ENCODE results near the gene SLAIN2.
"Not testable (repeated sequence)": the region's sequence is repeated elsewhere in the genome, so short reads cannot be mapped to it uniquely, and the experiment has no call there.

Gene SLAIN2

DNA sequence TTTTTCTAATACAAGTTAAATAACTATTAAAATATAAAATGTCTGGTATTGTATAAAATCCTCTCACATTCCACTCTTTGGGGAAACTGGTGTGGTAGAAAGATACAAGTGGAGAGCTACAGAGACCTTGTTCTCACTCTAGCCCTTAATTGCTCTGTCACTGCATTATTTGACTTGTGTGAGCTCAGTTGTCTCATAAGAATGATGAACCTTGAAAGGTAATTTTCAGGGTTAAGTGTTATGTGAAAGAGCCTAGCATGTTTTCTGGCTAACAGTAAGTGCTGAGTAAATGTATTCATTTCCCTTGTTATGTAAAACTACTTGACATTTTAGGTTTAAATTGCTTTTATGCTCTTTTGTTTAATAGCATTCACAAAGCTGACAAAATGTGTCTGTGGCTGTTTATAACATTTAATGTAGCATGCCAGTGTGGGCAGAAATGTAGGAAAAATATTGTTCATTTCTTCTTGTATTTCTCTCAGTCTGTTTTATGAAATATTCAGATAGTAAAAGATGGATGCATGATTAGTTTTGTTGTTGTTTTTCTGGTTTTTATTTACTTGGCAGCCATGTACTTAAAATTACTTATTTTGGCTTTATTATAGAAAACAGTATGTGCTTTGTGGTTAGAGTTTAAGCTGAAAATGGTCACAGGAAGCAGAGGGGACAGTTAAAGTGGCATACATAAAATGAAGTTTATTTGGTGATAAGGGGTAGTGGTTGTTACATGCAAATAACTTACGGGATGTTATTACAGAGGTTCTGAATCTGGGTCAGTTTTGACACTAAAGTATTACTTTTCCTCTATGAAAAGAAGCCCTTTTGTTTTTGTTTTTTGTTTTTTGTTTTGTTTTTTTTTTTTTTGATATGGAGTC is 29.2 kb downstream of the SLAIN2 start:
- DNase-seq (ENCODE audit: low read depth) = no peak

DNA sequence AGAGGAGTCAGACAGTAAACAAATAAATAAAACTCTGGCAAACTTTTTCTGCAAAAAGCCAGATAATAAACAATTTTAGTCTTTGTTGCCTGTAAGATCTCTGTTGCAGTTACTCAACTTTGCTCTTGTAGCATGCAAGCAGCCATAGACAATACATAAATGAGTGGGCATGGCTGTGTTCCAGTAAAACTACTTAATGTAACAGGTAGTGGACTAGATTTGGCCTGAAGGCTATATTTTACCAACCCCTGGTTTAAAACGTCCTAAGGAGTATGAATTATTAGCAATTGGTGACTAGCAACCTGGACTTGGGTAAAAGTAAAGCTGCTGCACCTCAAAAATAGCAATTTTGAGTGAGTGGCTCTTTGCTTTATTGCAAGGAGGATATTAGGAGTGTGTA is 30.9 kb downstream of the SLAIN2 start:
- no peak for DNase-seq (ENCODE audit: low read depth)

DNA sequence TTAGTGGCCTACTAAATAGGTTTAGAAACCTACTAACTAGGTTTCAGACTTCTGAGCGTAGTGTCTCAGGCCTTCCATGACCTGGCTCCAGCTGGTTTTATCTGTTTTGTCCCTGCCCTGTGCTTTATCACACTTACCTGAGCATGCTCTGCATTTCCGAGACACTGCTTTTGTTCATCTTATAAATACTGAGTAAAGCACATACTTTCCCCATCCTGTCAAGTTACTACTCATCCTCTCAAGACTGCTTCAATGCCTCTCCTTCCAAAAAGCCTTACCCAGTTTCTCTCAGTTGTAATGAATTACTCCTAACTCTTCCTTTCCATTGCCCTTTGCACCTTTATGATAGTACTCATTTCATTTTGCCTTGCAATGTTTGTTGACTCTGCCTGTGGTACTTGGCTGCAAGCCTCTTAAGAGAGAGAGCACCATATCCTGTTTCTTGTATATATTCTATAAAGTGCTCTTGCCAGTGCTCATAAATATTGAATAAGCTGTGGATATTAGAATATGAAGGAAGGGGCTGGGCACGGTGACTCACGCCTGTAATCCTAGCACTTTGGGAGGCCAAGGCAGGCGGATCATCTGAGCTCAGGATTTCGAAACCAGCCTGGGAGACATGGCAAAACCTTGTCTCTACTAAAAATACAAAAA is 34.4 kb downstream of the SLAIN2 start:
- no peak for DNase-seq (ENCODE audit: low read depth)

DNA sequence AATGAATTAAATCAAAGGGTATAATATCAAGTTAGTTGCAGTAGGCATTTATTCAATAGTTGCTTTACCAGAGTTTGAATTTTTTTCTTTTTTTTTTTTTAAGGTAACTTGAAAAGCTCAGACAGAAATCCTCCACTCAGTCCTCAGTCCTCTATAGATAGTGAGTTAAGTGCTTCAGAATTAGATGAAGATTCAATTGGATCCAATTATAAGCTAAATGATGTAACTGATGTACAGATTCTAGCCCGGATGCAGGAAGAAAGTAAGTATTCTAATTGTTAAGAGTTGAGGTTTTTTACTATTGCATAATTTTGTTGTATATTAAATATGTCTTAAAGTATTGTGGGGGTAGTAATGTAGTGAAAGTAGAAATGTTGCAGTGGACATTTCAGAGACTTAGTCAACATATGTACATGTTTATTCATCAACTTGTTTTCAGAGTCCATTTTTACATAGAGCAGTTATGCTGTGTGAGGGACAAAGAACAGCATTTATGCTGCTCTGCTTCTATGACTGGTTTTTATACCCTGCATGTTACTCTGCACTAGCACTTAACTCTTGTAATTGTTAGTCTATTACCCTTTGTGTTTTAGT is 38.4 kb downstream of the SLAIN2 start:
- no peak for DNase-seq (ENCODE audit: low read depth)

DNA sequence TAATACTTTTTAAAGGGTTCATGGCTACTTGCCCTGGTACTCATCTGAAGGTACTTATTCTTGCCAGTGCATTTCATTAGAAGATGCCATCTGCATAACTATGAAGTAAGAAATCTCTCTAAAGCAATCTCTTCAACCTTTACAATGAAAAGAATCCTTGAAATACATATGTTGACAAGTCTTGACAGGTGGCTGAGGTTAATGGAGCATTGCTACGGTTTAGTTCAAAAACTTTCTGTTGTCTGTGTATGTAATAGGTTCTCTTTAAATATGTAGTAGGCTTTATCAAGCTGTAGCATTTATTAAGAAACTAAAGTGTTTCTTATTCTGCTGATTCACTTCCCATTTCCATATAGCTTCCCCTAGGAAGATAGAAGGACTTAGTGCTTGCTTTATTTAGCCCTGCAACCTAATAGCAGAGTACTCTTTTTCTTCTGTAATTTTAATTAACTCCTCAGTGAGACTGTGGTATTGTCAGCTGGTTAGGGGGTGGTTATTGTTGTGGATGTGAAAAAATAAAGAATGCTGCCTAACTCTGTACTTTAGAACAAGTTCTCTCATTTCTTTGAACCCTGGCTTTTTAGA is 39.3 kb downstream of the SLAIN2 start:
- no peak for DNase-seq (ENCODE audit: low read depth)

DNA sequence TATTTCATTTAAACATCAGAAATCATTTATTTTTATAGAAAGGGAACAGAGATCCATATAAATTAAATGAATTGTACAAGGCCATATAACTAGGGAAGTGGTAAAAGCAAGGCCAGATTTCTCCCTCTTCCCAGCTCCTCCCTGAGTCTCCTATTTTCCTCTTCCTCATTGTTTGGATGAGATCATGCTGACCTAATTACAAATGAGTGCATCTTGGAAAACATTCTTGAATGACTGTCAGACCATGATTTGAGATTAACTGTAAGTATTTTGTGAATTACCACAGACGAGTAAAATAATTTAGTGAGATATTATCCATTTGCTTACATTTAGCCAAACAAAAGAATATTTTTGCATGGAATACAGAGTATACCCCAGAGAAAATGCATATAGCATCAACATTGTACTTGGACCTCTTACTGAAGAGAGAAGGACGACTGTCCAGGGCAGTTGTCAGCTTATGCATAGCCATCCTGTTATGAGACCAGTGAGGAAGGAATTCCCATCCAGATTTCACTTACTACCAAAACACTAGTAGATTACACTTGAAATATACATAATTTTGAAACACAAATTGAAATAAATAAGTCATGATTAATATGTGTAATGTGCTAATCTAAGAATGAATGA is 47.3 kb downstream of the SLAIN2 start:
- no peak for DNase-seq (ENCODE audit: low read depth)

DNA sequence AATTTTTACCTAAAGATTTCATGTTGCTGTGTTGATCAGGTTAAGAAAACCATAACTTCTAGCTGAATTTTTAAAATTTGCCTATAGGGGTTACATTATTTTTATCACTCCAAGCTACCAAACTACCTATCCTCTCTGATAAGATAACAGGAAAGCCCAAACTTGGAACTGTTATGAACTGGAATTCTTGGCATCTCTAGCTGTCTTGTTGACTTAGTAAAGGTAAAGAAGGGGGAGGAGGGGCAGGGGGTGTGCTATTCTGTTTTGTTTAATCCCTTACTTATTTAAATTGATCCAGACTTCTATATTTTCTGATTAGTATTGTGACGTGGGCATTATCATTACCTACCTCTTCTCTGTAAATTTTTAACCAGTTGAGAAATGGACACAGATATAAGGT is 54.7 kb downstream of the SLAIN2 start:
- no peak for DNase-seq (ENCODE audit: low read depth)

DNA sequence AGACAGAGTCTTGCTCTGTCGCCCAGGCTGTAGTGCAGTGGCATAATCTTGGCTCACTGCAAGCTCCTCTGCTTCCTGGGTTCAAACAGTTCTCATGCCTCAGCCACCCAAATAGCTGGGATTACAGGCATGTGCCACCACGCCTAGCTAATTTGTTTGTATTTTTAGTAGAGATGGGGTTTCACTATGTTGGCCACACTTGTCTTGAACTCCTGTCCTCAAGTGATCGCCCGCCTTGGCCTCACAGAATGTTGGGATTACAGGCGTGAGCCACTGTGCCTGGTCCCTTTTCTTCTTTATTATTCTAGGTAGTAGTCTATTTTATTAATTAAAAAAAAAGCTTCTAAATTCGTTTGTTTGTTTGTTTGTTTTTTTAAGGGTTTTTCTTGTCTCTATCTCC is 59.1 kb downstream of the SLAIN2 start:
- DNase-seq (ENCODE audit: low read depth) = no peak

DNA sequence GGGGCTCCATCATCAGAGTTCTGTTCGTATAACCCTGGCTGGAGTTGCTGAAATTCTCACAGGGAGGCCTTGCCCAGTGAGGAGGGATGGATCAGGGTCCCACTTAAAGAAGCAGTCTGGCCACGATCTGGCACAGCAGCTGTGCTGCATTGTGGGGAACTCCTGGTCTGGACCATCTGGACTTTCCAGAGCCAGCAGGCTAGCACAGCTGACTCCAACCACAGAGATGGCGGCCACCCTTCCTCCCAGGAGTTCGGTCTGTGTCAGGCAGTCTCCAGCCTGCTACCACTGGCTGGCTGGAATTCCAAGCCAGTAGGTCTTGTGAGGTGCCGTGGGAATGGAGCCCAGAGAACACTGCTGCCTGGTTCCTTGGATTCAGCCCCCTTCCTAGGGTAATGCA is 62.0 kb downstream of the SLAIN2 start:
- no peak for DNase-seq (ENCODE audit: low read depth)

DNA sequence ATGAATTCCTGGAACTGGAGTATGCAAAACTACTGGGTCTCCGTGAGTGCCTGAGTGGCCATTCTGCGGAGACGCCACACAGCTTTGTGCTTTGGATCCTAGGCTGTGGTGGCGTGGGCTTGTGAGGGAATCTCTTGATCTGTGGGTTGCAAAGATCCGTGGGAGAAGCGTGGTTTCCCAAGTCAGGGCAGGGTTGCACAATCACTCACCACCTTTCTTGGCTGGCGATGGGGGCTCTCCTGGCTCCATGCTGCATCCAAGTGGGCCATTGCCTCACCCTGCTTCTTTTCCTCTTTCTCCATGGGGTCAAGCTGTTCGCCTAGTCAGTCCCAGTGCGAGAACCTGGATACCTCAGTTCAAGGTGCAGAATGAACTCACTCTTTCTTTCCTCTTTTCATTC is 62.5 kb downstream of the SLAIN2 start:
- DNase-seq (ENCODE audit: low read depth) = no peak

DNA sequence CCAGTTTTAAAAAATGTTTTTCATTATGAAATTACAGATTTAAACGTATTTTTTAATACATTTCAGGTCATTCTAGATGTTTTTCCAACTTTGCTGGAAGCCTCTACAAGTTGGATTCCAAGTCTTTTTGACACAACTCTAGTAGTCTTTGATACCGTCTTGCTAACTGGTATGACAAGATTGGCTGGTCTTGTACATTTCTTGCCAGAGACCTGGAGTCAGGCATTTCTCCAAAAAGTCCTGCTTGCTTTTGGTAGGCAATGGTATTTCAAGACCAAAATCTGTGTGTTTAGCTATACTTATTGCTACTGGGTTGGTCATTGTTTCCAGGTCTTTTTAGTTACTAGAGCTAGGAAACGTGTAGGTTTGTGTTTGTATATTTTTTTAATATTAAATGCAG is 64.6 kb downstream of the SLAIN2 start:
- DNase-seq (ENCODE audit: low read depth) = no peak

DNA sequence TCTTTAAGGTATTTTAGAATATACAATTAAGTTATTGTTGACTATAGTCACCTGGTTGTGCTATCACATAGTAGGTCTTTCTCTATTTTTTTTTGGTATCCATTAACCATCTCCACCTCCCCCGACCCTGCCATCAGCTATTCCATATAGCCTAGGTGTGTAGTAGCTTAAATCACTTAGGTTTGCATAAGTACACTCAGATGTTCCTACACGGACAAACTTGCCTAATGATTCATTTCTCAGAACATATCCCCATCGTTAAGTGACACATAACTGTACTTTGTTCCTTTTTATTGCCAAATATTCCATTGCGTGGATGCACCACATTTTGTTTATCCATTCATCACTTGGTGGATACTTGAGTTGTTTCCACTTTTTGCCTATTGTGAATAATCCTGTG is 67.9 kb downstream of the SLAIN2 start:
- DNase-seq (ENCODE audit: low read depth) = no peak

DNA sequence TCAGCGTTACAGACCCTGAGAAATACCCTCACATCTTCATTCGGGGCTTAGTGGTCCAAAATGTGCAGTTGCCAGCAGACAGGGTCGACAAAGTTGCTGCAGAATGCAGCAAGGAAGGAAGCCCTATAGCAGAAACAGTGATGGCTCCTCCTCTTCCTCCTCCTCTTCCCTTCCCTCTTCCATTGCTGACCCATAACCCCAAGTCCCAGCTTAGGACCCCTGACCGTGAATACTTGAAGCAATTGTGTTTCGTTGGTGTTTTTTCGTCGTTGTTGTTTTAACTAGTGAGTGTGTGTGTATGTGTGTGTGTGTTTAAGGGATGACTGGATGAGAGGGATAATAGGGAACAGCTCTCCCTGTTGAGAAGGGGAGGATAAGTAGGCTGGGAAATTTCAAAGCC is 69.5 kb downstream of the SLAIN2 start:
- DNase-seq (ENCODE audit: low read depth) = no peak

DNA sequence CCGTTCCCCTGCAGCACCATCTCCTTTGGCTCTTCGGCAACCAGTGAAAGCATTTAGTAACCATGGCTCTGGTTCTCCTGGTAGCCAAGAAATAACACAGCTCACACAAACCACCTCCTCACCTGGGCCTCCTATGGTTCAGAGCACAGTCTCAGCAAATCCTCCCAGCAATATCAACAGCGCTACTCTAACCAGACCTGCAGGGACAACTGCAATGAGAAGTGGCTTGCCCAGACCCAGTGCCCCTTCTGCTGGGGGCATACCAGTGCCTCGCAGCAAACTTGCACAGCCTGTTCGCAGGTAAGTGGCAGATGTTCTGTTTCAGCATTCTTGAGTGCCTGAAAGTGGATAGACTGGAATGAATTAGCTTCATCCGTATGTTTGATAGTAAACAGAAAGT is 78.8 kb downstream of the SLAIN2 start:
- DNase-seq (ENCODE audit: low read depth) = no peak

DNA sequence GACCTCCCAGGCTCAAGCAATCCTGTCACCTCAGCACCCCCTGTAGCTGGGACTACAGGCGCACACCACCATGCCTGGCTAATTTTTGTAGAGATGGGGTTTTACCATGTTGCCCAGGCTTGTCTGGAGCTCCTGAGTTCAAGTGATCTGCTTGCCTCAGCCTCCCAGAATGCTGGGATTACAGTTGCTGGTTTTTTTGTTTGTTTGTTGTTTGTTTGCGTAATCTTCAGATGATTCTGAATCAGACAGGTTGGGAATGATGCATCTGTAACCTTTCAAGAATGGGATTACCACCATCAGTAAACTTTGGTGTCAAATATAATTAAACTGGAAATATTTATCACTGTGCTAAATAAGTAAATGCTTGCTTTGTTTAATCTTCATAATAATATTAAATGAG is 79.8 kb downstream of the SLAIN2 start:
- DNase-seq (ENCODE audit: low read depth) = no peak

DNA sequence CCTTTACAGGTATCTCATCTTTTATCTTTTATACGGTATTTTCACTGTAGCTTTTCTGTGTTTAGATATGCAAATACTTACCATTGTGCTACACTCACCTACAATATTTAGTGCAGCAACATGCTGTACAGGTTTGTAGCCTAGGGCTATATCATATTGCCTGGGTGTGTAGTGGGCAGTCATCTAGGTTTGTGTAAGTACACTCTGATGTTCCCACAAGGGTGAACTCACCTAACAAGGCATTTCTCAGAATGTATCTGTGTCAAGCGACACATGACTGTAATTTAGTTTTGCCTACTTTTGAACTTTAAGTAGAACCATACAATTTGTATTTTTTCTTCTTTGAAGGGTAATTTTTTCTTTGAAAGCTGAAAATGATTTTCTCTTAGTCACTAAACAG is 87.6 kb downstream of the SLAIN2 start:
- no peak for DNase-seq (ENCODE audit: low read depth)

DNA sequence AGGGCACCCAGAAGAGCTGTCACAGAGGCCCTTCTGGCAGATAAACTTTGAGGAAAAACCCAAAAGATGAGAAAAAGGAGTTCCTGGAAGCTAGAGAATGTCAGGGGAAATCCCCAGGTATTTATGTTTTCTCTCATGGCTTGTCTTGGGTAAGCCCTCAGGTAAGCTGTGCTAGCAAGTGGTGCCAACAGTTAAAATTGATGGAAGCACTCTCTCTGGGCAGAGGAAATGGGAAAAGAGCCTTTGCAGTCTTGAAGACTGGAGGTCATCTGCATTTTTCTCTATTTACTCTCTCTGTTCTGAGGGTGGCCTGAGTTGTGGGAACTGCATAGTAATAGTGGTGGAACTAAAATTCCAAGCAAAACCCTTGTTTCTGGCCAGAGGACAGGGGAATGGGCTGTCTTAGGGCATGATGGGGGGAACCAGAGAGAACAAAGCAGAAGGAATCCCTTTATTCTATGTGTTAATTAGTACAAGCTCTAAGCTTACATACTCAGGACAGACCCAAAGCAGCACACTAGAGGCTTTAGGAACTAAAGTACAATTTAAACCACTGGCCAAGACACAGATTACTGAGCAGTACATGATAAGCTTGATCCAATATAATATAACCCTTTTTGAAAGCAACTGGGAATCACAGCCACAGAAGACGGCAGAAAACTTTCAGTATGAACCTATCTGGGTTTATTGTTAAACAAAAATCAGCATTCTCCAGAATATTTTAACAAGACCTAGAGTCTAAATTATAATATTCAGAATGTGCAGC is 88.6 kb downstream of the SLAIN2 start:
- DNase-seq (ENCODE audit: low read depth) = no peak

DNA sequence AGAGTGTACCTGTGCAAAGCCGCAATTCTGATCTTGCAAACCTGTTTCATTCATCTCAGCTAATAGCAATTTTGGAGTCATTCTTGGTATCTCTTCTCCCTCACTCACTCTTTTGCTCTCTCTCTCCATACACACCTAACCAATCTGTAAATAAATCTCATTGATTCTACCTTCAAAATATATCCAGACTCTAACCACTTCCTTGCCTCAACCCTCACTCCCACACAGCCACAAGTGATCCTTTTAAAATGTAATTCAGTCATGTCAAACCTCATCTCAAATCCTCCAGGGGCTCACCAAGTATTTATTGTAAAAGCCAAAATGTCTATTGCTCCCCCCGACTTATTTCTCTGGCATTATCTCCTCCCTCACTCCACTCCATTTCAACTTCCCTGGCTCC is 90.1 kb downstream of the SLAIN2 start:
- no peak for DNase-seq (ENCODE audit: low read depth)

DNA sequence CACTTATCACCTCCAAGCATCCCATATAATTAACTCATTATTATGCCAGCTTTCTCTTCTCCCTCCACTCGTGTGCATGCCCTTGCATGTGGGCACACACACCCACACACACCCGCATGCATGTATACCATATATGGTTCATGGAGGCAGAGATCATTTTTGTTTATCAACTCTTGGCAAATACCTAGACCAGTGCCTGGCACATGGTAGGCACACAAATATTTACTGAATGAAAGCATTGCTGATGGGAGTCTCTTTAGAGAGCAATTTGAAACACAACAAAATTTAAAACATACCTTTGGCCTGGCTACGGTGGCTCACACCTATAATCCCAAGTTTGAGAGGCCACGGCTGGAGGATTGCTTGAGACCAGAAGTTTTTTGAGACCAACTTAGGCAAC is 90.7 kb downstream of the SLAIN2 start:
- no peak for DNase-seq (ENCODE audit: low read depth)

DNA sequence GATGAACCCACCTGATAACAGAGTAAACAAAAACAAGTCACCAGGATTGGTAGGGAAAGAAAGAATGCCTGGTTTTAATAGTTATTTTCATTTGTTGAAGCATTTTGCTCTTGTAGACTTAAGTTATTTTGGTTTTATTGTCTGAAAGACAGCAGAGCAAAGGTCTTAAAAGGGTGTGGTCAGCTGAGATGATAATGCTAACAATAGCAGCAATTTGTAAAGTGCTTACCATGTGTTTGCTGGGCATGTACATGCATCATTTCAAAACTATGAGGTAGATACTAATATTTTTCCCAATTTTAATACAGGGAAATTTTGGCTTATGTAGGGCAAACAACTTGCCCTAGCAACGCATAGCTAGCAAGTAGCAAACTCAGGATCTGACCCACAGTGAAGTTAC is 95.0 kb downstream of the SLAIN2 start:
- no peak for DNase-seq (ENCODE audit: low read depth)

DNA sequence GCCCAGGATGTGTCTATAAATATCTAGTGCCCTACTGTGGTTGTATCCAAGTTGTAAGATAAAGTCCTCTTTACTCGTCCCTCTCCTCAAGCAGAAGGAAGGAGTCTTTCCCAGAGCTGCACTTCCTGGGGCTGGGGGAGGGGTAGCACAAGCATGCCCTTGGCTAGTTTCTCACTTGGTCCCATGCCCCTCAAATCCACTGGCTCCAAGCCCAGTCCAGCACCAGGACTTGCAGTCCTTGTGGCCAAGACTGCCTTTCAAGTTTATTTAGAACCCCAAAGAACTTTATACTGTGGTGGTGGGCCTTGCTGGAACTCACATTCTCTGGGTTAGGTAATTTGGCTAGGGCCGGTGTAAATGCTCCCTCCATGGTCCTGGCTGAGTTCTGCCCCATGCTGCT is 98.7 kb downstream of the SLAIN2 start:
- no peak for DNase-seq (ENCODE audit: low read depth)

DNA sequence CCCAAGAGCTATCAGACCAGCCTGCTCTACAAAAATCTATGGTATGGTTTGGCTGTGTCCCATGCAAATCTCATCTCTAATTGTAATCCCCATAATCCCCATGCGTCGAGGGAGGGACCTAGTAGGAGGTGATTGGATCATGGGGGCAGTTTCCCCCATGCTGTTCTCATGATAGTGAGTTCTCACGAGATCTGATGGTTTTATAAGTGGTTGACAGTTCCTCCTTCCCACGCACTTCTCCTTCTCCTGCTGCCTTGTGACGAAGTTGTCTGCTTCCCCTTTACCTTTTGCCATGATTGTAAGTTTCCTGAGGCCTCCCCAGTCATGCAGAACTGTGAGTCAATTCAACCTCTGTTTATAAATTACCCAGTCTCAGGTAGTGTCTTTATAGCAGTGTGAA is 99.6 kb downstream of the SLAIN2 start:
- not testable (repeated sequence) for DNase-seq (ENCODE audit: low read depth)

All from stimulated activated CD8-positive, alpha-beta memory T cell treated with anti-CD3 and anti-CD28 coated beads, Interleukin-12 subunit alpha, Interleukin-12 subunit beta, amount 100 ng/mL, for 4 hours (primary cell).